ENCODE measurements around the gene PAX4. TPM values are rescaled to one million over a fixed set of nuclear protein-coding genes. Genes with fewer than 3 reads are reported as not detected.

The PAX4 gene
- total and polyA plus RNA-seq, 2 of the 4 experiments (the other 2 are of a cell fraction): not detected

DNA sequence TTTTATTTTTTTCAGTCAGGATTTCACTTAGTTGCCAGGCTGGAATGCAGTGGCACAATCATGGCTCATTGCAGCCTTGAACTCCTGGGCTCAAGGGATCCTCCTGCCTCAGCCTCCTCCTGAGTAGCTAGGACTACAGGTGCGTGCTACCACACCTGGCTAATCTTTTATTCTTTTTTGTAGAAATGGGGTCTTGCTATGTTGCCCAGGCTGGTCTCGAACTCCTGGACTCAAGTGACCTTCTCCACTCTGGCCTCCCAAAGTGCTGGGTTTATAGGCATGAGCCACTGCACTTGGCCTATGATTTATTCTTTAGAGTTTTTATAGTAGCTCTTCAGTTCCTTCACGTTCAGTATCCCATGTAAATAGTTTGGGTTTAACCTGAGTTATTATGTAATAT lies 39.6 kb upstream of the PAX4 start:
- H3K9me1 ChIP-seq (ENCODE audit: insufficient read depth, low read length): peaks cover 20% of the 10 kb centered on the region
- no peak overlapping the region for H2AFZ ChIP-seq (replicated peaks; ENCODE audit: low read length, poor library complexity)
- no peaks in the 10 kb centered on the region for H3K27me3 ChIP-seq (ENCODE audit: control insufficient read depth, insufficient read depth, low read length)
- H3K4me2 ChIP-seq (ENCODE audit: low read depth, low read length): no peak overlapping the region
- no peak overlapping the region for H2BK120ac ChIP-seq (ENCODE audit: low read depth, low read length)
- no peak overlapping the region for H3K27ac ChIP-seq (ENCODE audit: insufficient read depth, low read length)
- no peak overlapping the region for H3K56ac ChIP-seq (ENCODE audit: extremely low read depth, insufficient read depth, low read length)
- intact Hi-C loops (cut with micrococcal nuclease): no loop called here
- no peaks in the 10 kb centered on the region for H3K9me3 ChIP-seq (ENCODE audit: control insufficient read depth, insufficient read depth, low read length)
- no peak overlapping the region for H2BK20ac ChIP-seq (ENCODE audit: low read depth, low read length)
- POLR2A ChIA-PET (ENCODE audit: unreplicated experiment): no interaction called here
- no peak overlapping the region for H2AK9ac ChIP-seq (replicated peaks; ENCODE audit: low read depth, low read length, poor library complexity)
- H4K20me1 ChIP-seq (ENCODE audit: insufficient read depth, low read length): peaks cover 75% of the 10 kb centered on the region
- no peak overlapping the region for H3K9ac ChIP-seq (ENCODE audit: low read depth, low read length)
- H3K18ac ChIP-seq (ENCODE audit: low read depth, low read length): no peak overlapping the region
- DNase-seq (no peak), ATAC-seq (ENCODE audit: low read depth) (no peak)
- H3K4me1 ChIP-seq (ENCODE audit: control insufficient read depth, insufficient read depth, low read length): peaks cover 7% of the 10 kb centered on the region
- H4K8ac ChIP-seq (ENCODE audit: low read depth in 2 of 2, low read length in 2 of 2): no peak overlapping the region
- WGBS, 2 experiments (ENCODE audit: extremely low coverage in 2 of 2, insufficient read length in 1 of 2): no CpG with 5 or more reads among the region's 3 CpGs
- CTCF ChIA-PET: no interaction called here
- no peak overlapping the region for H2BK5ac ChIP-seq (ENCODE audit: low read depth, low read length, poor library complexity, severe bottlenecking)
- in situ Hi-C loops (cut with MboI; ENCODE audit: low sequenced_read_pairs): no loop called here
- dilution Hi-C loops (cut with HindIII; ENCODE audit: low sequenced_read_pairs, unreplicated experiment): no loop called here
- TF ChIP-seq BHLHE40 (IDR thresholded peaks at IDR 0.05; ENCODE audit: low read depth, low read length) (no peak), RCOR1 (IDR thresholded peaks at IDR 0.05; ENCODE audit: insufficient replicate concordance, low read length) (no peak), CHD1 (IDR thresholded peaks at IDR 0.05; ENCODE audit: low read depth, low read length) (no peak), MAZ (IDR thresholded peaks at IDR 0.05; ENCODE audit: borderline replicate concordance, low read depth, low read length) (no peak)
- no peak overlapping the region for H3K4me3 ChIP-seq (ENCODE audit: insufficient read depth, low read depth, low read length)
- H3K14ac ChIP-seq (replicated peaks; ENCODE audit: low read depth, low read length): no peak overlapping the region
- no peak overlapping the region for H4K5ac ChIP-seq (ENCODE audit: low read depth, low read length)
- H2AK5ac ChIP-seq (ENCODE audit: low read depth, low read length): no peak overlapping the region
- H3K23ac ChIP-seq (ENCODE audit: low read depth, low read length): no peak overlapping the region
- BruUV-seq (replicated peaks): no TSS peak
- H2BK15ac ChIP-seq (ENCODE audit: low read depth, low read length): no peak overlapping the region
- peaks cover 14 to 76% of the 10 kb centered on the region in 2 experiments; a peak in 3 of 4 replicates for H3K79me1 ChIP-seq (ENCODE audit: low read depth in 1 of 2, low read length in 2 of 2)
- H3K36me3 ChIP-seq (ENCODE audit: control insufficient read depth, insufficient read depth, low read length): peaks cover 4% of the 10 kb centered on the region; the same call in 1 of the 2 replicates
- no peak overlapping the region for H4K91ac ChIP-seq (ENCODE audit: insufficient read depth, low read depth, low read length)
- H3K4ac ChIP-seq (ENCODE audit: low read depth, low read length): no peak overlapping the region

All from IMR-90 (cell line).